HEK293 (cell line): ENCODE results near the gene KCTD15.
A peak's percentile ranks its signal among the peaks of the same experiment; 100 is the strongest.

Source experiments
- CTCF ChIA-PET: fragments of 350-600 bp; formaldehyde crosslinking; extraction: SDS; loops from one replicate; lab custom pipeline; 2021; ENCODE audit warnings: antibody characterized with exemption; lab: Yijun Ruan, JAX
- POLR2A ChIA-PET: fragments of 300-600 bp; formaldehyde crosslinking; extraction: SDS; loops from one replicate; lab custom pipeline; 2020; ENCODE audit warnings: antibody characterized with exemption, inconsistent platforms; lab: Yijun Ruan, JAX
- H3K27ac ChIP-seq: fragments of 200-500 bp; sonication (Bioruptor generic); 2 replicates; pipeline ENCODE4 v1.5.1; 2014; ENCODE audit warnings: low read depth, low read length, control low read depth, inconsistent platforms; ENCODE audit errors: extremely low read depth
- H3K36me3 ChIP-seq, 2 experiments: fragments of 200-500 bp in 1 of 2; sonication (Bioruptor generic) in 1 of 2; 1 replicate in 1 of 2; 2 replicates in 1 of 2; pipeline ENCODE4 v1.5.1; 2014 to 2017; ENCODE audit warnings: inconsistent platforms in 2 of 2, low read length in 2 of 2; ENCODE audit not compliant: control insufficient read depth in 2 of 2, insufficient read depth in 1 of 2
- H3K4me1 ChIP-seq: fragments of 200-500 bp; sonication (Bioruptor generic); 2 replicates; pipeline ENCODE4 v1.5.1; 2014; ENCODE audit warnings: mild to moderate bottlenecking, low read length, inconsistent platforms; ENCODE audit not compliant: control insufficient read depth, insufficient read depth
- H3K4me3 ChIP-seq: 2 replicates; pipeline ENCODE4 v1.5.1; 2011; ENCODE audit warnings: low read depth, mild to moderate bottlenecking, control low read depth, low read length, moderate library complexity
- H3K9me3 ChIP-seq: fragments of 200-500 bp; sonication (Bioruptor generic); 2 replicates; pipeline ENCODE4 v1.5.1; 2014; ENCODE audit warnings: low read depth, low read length, inconsistent platforms; ENCODE audit not compliant: control insufficient read depth, insufficient read depth
- ATF2 ChIP-seq: fragments of 450-650 bp; formaldehyde crosslinking; IDR thresholded peaks from 2 replicates; pipeline ENCODE4 v1.5.1; 2016; ENCODE audit warnings: missing biosample characterization, missing genetic modification characterization, low read depth
- BCL11A ChIP-seq: fragments of 450-650 bp; formaldehyde crosslinking; IDR thresholded peaks from 2 replicates; pipeline ENCODE4 v1.5.1; 2016; ENCODE audit warnings: low read depth, missing biosample characterization, missing genetic modification characterization
- OSR2 ChIP-seq: fragments of 450-650 bp; formaldehyde crosslinking; IDR thresholded peaks from 2 replicates; pipeline ENCODE4 v1.5.1; 2016; ENCODE audit warnings: missing biosample characterization, missing genetic modification characterization
- PATZ1 ChIP-seq: fragments of 450-650 bp; formaldehyde crosslinking; IDR thresholded peaks from 2 replicates; pipeline ENCODE4 v1.5.1; 2016; ENCODE audit warnings: missing biosample characterization, missing genetic modification characterization
- ZNF140 ChIP-seq: fragments of 450-650 bp; formaldehyde crosslinking; IDR thresholded peaks from 2 replicates; pipeline ENCODE4 v1.5.1; 2016; ENCODE audit warnings: missing biosample characterization, missing genetic modification characterization
- ZNF146 ChIP-seq: fragments of 450-650 bp; formaldehyde crosslinking; IDR thresholded peaks from 2 replicates; pipeline ENCODE4 v1.5.1; 2016; ENCODE audit warnings: missing biosample characterization, missing genetic modification characterization
- ZNF2 ChIP-seq: fragments of 450-650 bp; formaldehyde crosslinking; IDR thresholded peaks from 2 replicates; pipeline ENCODE4 v1.5.1; 2016; ENCODE audit warnings: missing biosample characterization, missing genetic modification characterization
- ZNF211 ChIP-seq: fragments of 450-650 bp; formaldehyde crosslinking; IDR thresholded peaks from 2 replicates; pipeline ENCODE4 v1.5.1; 2016; ENCODE audit warnings: low read depth, missing biosample characterization, missing genetic modification characterization
- ZNF221 ChIP-seq: fragments of 450-650 bp; formaldehyde crosslinking; IDR thresholded peaks from 2 replicates; pipeline ENCODE4 v1.5.1; 2017; ENCODE audit warnings: missing biosample characterization, missing genetic modification characterization, borderline replicate concordance
- ZNF394 ChIP-seq: fragments of 450-650 bp; formaldehyde crosslinking; IDR thresholded peaks from 2 replicates; pipeline ENCODE4 v1.5.1; 2016; ENCODE audit warnings: missing biosample characterization, missing genetic modification characterization, mild to moderate bottlenecking, moderate library complexity, borderline replicate concordance
- ZNF433 ChIP-seq: fragments of 450-650 bp; formaldehyde crosslinking; IDR thresholded peaks from 2 replicates; pipeline ENCODE4 v1.5.1; 2016; ENCODE audit warnings: missing biosample characterization, missing genetic modification characterization, low read depth
- ZNF530 ChIP-seq: fragments of 450-650 bp; formaldehyde crosslinking; IDR thresholded peaks from 2 replicates; pipeline ENCODE4 v1.5.1; 2016; ENCODE audit warnings: low read depth, missing biosample characterization, missing genetic modification characterization
- ZNF629 ChIP-seq: fragments of 450-650 bp; formaldehyde crosslinking; IDR thresholded peaks from 2 replicates; pipeline ENCODE4 v1.5.1; 2017; ENCODE audit warnings: missing biosample characterization, missing genetic modification characterization
- TF ChIP-seq, protein P1 (sequence below): fragments of 450-650 bp; formaldehyde crosslinking; IDR thresholded peaks from 2 replicates; pipeline ENCODE4 v1.5.1; 2016; ENCODE audit warnings: missing biosample characterization, missing genetic modification characterization
- TF ChIP-seq, protein P2 (sequence below): fragments of 450-650 bp; formaldehyde crosslinking; IDR thresholded peaks from 2 replicates; pipeline ENCODE4 v1.5.0; 2017; ENCODE audit warnings: missing biosample characterization, missing genetic modification characterization, borderline replicate concordance
- TF ChIP-seq, protein P3 (sequence below): fragments of 450-650 bp; formaldehyde crosslinking; IDR thresholded peaks from 2 replicates; pipeline ENCODE4 v1.5.1; 2016; ENCODE audit warnings: missing biosample characterization, missing genetic modification characterization

Gene KCTD15

GRCh38 chr19:33803383-33803782 is 6.7 kb downstream of the KCTD15 start (continued):
- TF ChIP-seq, protein P1, sequence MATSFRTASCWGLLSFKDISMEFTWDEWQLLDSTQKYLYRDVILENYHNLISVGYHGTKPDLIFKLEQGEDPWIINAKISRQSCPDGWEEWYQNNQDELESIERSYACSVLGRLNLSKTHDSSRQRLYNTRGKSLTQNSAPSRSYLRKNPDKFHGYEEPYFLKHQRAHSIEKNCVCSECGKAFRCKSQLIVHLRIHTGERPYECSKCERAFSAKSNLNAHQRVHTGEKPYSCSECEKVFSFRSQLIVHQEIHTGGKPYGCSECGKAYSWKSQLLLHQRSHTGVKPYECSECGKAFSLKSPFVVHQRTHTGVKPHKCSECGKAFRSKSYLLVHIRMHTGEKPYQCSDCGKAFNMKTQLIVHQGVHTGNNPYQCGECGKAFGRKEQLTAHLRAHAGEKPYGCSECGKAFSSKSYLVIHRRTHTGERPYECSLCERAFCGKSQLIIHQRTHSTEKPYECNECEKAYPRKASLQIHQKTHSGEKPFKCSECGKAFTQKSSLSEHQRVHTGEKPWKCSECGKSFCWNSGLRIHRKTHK (tag by site-specific recombination): no peak
- TF ChIP-seq BCL11A (tag by site-specific recombination) (no peak), ZNF140 (no peak), ZNF394 (tag by site-specific recombination) (no peak)

GRCh38 chr19:33804021-33804799 is 7.5 kb downstream of the KCTD15 start:
- no peak for TF ChIP-seq ATF2 (tag by site-specific recombination)
- TF ChIP-seq, protein P2, sequence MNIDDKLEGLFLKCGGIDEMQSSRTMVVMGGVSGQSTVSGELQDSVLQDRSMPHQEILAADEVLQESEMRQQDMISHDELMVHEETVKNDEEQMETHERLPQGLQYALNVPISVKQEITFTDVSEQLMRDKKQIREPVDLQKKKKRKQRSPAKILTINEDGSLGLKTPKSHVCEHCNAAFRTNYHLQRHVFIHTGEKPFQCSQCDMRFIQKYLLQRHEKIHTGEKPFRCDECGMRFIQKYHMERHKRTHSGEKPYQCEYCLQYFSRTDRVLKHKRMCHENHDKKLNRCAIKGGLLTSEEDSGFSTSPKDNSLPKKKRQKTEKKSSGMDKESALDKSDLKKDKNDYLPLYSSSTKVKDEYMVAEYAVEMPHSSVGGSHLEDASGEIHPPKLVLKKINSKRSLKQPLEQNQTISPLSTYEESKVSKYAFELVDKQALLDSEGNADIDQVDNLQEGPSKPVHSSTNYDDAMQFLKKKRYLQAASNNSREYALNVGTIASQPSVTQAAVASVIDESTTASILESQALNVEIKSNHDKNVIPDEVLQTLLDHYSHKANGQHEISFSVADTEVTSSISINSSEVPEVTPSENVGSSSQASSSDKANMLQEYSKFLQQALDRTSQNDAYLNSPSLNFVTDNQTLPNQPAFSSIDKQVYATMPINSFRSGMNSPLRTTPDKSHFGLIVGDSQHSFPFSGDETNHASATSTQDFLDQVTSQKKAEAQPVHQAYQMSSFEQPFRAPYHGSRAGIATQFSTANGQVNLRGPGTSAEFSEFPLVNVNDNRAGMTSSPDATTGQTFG: 0 out of 2 replicates have a peak, but pooled peaks have one; percentile 4
- H3K36me3 ChIP-seq: peaks cover 58 to 87% of the 10 kb centered on the region in 2 experiments
- ChIA-PET CTCF (interaction anchor here (0.6 to 1.5 kb wide), 3 partner anchors 9 to 292 kb away, joined by 3 to 6 read pairs (median 4); no protein-coding TSS in a partner anchor), POLR2A (interaction anchor here (1.7 to 1.9 kb wide), 2 partner anchors 8 to 15 kb away, joined by 7 read pairs; partner anchors contain the start of gene KCTD15)
- H3K9me3 ChIP-seq: no peaks in the 10 kb centered on the region
- H3K27ac ChIP-seq: no peak overlapping the region
- H3K4me1 ChIP-seq: no peaks in the 10 kb centered on the region
- H3K4me3 ChIP-seq: no peak overlapping the region

GRCh38 chr19:33805313-33805712 is 8.6 kb downstream of the KCTD15 start:
- POLR2A ChIA-PET: interaction anchor here (1.9 kb wide), 1 partner anchor 9 kb away, joined by 7 read pairs; the partner anchor contains the start of gene KCTD15
- Histone ChIP-seq H3K36me3 (peaks cover 64 to 83% of the 10 kb centered on the region in 2 experiments), H3K4me3 (no peak overlapping the region), H3K4me1 (no peaks in the 10 kb centered on the region), H3K27ac (no peak overlapping the region), H3K9me3 (no peaks in the 10 kb centered on the region)
- no peak for TF ChIP-seq PATZ1 (tag by site-specific recombination)
- TF ChIP-seq ZNF211 (tag by site-specific recombination): no peak
- TF ChIP-seq, protein P3, sequence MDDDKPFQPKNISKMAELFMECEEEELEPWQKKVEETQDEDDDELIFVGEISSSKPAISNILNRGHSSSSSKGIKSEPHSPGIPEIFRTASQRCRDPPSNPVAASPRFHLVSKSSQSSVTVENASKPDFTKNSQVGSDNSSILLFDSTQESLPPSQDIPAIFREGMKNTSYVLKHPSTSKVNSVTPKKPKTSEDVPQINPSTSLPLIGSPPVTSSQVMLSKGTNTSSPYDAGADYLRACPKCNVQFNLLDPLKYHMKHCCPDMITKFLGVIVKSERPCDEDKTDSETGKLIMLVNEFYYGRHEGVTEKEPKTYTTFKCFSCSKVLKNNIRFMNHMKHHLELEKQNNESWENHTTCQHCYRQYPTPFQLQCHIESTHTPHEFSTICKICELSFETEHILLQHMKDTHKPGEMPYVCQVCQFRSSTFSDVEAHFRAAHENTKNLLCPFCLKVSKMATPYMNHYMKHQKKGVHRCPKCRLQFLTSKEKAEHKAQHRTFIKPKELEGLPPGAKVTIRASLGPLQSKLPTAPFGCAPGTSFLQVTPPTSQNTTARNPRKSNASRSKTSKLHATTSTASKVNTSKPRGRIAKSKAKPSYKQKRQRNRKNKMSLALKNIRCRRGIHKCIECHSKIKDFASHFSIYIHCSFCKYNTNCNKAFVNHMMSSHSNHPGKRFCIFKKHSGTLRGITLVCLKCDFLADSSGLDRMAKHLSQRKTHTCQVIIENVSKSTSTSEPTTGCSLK (tag by site-specific recombination): no peak
- TF ChIP-seq ZNF2 (tag by site-specific recombination): no peak
- TF ChIP-seq ZNF433 (tag by site-specific recombination): no peak
- no peak for TF ChIP-seq ZNF530 (tag by site-specific recombination)
- TF ChIP-seq ZNF629 (tag by site-specific recombination): no peak
- no peak for TF ChIP-seq ZNF146 (tag by site-specific recombination)
- no peak for TF ChIP-seq OSR2 (tag by site-specific recombination)
- no peak for TF ChIP-seq ZNF221
- CTCF ChIA-PET: interaction anchor here (0.6 to 1.8 kb wide), 3 partner anchors 14 to 380 kb away, joined by 3 to 4 read pairs (median 4); no protein-coding TSS in a partner anchor
